Fibroblast of pulmonary artery (primary cell): ENCODE data around the gene ALPK3.

Source experiments
- DNase-seq: peaks from one replicate; pipeline ENCODE4 v3.0.0-alpha.2; 2010; ENCODE audit warnings: low read depth
- H3K4me3 ChIP-seq: replicated peaks from 2 replicates; pipeline ENCODE4 v1.5.1; 2011; ENCODE audit warnings: low read depth, mild to moderate bottlenecking, control low read depth, low read length, moderate library complexity
- CTCF ChIP-seq: IDR thresholded peaks from 2 replicates; pipeline ENCODE4 v1.5.1; 2011; ENCODE audit warnings: mild to moderate bottlenecking, control low read depth, low read length, inconsistent platforms; ENCODE audit errors: missing control alignments

Gene ALPK3

GRCh38 chr15:84814916-84815315 is 2.2 kb upstream of the ALPK3 start:
- TF ChIP-seq CTCF: no peak
- no peak overlapping the region for H3K4me3 ChIP-seq
- DNase-seq: no peak

GRCh38 chr15:84817466-84818081 is 418 bp downstream of the ALPK3 start:
- H3K4me3 ChIP-seq: no peak overlapping the region
- TF ChIP-seq CTCF: no peak
- no peak for DNase-seq

GRCh38 chr15:84818261-84819131 is 1.3 kb downstream of the ALPK3 start:
- H3K4me3 ChIP-seq: no peak overlapping the region
- DNase-seq: peak; percentile 68
- TF ChIP-seq CTCF: peak; percentile 7

DNA sequence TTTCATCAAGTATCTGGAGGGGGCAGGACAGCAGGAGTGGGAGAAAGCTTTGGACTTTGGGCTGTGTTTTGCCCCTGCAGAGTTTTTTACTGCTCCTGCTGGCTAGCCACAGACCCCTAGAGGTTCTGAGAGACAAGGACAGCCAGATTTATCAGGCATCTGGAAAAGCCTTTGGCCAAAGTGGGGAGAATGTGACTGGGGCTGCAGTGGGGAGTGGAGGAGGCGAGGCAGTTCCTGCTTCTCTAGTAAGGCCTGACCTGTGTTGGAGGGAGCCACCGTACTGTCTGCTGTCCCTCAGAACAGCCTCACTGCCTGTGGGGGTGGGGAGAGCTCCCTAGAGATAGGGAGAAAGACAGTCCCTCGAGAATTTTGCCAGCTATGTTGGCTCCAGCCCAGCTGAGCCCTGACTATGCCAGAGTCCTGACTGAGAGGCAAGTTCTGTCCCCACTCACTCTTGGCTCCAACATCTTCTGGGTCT is 2.2 kb downstream of the ALPK3 start:
- H3K4me3 ChIP-seq: no peak overlapping the region
- DNase-seq: no peak
- TF ChIP-seq CTCF: peak; percentile 23

DNA sequence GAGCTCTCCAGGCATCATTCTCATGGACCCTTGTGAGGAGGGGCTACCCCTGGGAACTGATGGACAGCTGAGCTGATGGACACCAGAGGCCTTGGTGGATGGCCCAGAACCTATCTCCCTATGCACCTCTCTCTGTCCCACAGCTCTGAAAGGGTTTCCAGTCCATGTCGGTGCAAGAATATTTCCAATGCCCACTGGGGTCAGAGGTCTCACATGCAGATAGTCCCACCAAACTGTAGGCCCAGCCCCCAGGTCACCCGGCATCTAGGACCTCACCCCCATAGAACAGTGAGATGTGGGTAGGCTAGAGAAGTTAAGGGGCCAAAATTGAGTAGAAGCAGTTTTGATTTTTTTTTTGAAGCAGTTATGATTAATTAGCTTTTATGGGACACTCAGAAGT is 2.6 kb downstream of the ALPK3 start:
- TF ChIP-seq CTCF: no peak
- no peak overlapping the region for H3K4me3 ChIP-seq
- no peak for DNase-seq

DNA sequence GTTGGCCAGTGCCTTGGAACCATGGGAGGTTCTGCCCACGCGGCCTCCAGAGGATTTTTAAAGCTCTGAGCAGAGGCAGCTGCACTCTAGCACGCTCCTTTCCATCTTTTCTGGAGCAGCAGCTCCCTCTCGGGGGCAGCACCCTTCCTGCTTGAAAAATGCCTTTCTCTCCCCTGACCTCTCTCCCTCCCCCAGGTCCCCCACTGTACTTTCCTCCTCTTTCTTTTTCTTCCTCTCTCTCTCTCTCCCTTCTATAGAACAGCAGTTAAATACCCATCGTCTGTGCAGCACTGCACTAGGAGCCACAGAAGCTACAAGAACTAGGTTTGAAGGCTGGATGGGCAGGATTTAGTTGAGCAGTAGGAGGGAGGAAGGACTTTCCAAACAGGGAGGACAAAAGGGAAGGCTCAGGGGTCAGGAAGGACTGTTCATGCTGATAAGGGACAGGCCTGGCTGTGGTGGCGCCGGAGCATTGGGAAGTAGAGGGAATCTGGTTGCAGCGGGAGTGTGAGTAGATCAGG is 4.4 kb downstream of the ALPK3 start:
- H3K4me3 ChIP-seq: no peak overlapping the region
- peak; percentile 39 for TF ChIP-seq CTCF
- DNase-seq: peak; percentile 60
